GM21576 (cell line): ENCODE data around the gene ST7L.

Experiments used
- ATAC-seq: cut with Tn5 transposase; IDR thresholded peaks from one replicate; pipeline ENCODE4 v1.9.1; 2021; ENCODE audit warnings: mild to moderate bottlenecking, moderate library complexity; ENCODE audit not compliant: unreplicated experiment

ST7L gene

GRCh38 chr1:112619518-112620376 lies 806 bp upstream of the ST7L start, which contains the start of gene CAPZA1:
TSS of gene CAPZA1 (plus strand) at chr1:112619832. CDS start at chr1:112619845, 13 bp downstream.
- ATAC-seq = peak; percentile 82

- no peak for ATAC-seq
These were observed 724 bp downstream of the ST7L start for GRCh38 chr1:112618114-112618720.

- ATAC-seq = no peak
These were observed 4.4 kb downstream of the ST7L start for GRCh38 chr1:112614460-112615065.

- ATAC-seq = no peak
These were observed 13.2 kb downstream of the ST7L start for GRCh38 chr1:112605633-112606327.

GRCh38 chr1:112603541-112603940 lies 15.4 kb downstream of the ST7L start:
- ATAC-seq = no peak

- no peak for ATAC-seq
These were observed 15.9 kb downstream of the ST7L start for GRCh38 chr1:112603012-112603411.

GRCh38 chr1:112599477-112599876 lies 19.5 kb downstream of the ST7L start:
- no peak for ATAC-seq

GRCh38 chr1:112594208-112594876 lies 24.6 kb downstream of the ST7L start:
- no peak for ATAC-seq

- ATAC-seq = no peak
These were observed 29.2 kb downstream of the ST7L start for GRCh38 chr1:112589766-112590165.

GRCh38 chr1:112583366-112583765 lies 35.6 kb downstream of the ST7L start:
- ATAC-seq = no peak

- ATAC-seq = no peak
These were observed 37.3 kb downstream of the ST7L start for GRCh38 chr1:112581586-112582192.

- ATAC-seq = no peak
These were observed 39.0 kb downstream of the ST7L start for GRCh38 chr1:112579801-112580510.

GRCh38 chr1:112576240-112576639 lies 42.7 kb downstream of the ST7L start:
- ATAC-seq = no peak

GRCh38 chr1:112575154-112575804 lies 43.7 kb downstream of the ST7L start:
- no peak for ATAC-seq

GRCh38 chr1:112565800-112566199 lies 53.1 kb downstream of the ST7L start:
- ATAC-seq = no peak

GRCh38 chr1:112564081-112564480 lies 54.9 kb downstream of the ST7L start:
- ATAC-seq = no peak

GRCh38 chr1:112563341-112563740 lies 55.6 kb downstream of the ST7L start:
- ATAC-seq = no peak

- no peak for ATAC-seq
These were observed 60.3 kb downstream of the ST7L start for GRCh38 chr1:112558634-112559033.

- no peak for ATAC-seq
These were observed 61.6 kb downstream of the ST7L start for GRCh38 chr1:112557385-112557784.
